GM18909 (cell line): ENCODE data around the gene TNFRSF11A.

Source experiments
- ATAC-seq: cut with Tn5 transposase; IDR thresholded peaks from one replicate; pipeline ENCODE4 v1.9.1; 2021; ENCODE audit warnings: mild to moderate bottlenecking; ENCODE audit not compliant: unreplicated experiment, poor library complexity

Gene TNFRSF11A

DNA sequence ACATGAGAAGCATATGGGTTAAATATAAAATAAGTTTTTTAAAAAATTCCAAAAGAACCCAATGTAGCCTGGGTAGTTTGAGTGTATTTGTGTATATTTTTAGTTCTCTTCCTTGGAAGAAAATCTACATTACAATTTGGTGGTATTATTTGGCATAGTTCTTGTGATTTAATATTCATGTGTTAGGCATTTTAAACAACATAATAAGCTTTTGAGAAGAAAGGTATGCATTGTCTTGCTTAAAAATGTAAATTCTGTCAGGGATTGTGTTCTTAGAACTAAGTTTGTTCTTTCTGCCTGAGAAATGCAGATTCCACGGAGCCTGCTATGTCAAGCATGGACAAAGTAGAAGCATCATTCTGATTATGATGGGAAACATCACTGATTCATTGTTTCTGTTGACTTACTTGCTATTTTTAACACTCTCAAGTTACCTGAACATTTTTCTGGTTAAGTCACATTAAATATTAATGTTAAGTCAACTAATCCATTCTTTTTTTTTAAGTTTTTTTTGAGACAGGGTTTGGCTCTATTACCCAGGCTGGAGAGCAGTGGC lies 49.4 kb downstream of the TNFRSF11A start:
- ATAC-seq = no peak

DNA sequence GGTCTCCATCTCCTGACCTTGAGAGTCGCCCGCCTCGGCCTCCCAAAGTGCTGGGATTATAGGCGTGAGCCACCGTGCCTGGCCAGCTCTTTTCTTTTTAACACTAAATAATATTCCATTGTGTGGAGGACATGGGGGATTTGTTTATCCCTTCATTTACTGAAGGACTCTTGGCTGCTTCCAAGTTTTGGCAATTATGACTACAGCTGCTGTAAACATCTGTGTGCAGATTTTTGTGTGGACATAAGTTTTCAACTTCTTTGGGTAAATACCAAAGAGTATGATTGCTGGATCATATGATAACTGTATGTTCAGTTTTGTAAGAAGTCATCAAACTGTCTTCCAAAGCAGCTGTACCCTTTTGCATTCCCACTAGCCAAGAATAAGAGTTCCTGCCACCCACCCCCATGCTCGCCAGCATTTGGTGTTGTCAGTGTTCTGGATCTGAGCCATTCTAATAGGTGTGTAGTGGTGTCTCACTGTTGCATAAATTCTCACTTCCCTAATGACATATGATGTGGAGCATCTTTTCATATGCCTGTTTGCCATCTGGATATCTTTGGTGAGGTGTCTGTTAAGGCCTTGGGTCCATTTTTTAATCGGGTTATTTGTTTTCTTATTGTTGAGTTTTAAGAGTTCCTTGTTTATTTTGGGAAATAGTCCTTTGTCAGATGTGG lies 52.2 kb downstream of the TNFRSF11A start:
- no peak for ATAC-seq

DNA sequence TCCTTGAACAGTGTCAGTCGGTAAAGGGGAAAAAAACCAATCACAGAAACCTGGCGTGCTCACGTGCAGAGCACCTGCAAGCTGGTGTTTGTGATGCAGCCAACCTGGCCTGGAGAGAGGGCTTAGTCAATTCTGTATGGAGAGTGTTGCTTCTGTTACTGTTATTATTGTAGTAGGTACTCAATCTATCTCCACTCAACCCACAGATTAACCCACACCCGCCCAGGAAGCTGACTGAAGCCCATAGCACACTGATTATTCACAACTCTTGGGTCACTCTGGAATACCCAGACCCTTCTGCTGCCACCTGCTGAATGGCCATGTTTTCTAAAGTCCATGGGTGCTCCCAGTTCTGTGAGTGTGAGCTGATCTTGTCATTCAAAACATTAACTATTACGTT lies 53.9 kb downstream of the TNFRSF11A start:
- ATAC-seq = no peak

DNA sequence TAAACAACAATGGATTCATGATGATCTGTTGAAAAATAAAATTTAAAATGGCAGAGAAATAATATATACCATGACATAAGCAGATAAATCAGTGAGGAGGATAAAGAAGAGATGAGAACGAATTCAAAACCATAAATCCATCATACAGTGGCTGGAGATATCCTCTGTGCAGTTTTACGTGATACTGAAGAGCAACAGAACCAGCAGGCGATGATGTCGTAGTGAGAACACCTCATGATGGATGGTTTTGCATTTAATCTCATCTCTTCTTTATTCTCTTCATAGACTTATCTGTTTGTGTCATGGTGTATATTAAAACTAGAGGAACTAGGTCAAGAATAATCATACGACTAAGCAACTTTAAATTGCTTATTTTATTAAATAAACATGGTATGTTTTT lies 56.3 kb downstream of the TNFRSF11A start:
- ATAC-seq = no peak

DNA sequence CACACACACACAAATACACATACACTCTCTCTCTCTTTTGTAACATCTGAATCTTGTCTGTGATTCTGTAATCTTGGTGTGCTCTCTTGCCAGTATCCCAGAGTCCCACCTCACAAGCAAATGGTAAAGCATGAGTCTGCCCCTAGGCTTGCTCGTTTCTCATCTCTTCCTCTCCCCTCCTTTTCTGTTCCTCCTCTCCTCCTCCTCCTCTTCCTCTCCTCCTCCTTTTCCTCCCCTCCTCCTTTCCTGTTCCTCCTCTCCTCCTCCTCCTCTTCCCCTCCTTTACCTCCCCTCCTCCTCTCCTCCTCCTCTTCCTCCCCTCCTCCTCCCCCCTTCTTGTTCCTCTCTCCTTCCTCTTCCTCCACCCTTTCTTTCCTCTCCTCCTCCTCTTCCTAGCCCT lies 59.0 kb downstream of the TNFRSF11A start:
- ATAC-seq = no peak

DNA sequence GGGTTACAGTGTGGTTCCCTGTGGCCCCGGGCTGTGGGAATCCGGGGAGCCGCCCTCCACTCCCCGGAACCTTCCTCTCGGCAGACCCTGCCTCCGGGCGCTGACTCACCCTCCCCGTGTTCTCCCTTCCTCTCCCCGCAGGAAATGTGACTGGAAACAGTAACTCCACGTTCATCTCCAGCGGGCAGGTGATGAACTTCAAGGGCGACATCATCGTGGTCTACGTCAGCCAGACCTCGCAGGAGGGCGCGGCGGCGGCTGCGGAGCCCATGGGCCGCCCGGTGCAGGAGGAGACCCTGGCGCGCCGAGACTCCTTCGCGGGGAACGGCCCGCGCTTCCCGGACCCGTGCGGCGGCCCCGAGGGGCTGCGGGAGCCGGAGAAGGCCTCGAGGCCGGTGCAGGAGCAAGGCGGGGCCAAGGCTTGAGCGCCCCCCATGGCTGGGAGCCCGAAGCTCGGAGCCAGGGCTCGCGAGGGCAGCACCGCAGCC lies 59.5 kb downstream of the TNFRSF11A start:
- no peak for ATAC-seq

DNA sequence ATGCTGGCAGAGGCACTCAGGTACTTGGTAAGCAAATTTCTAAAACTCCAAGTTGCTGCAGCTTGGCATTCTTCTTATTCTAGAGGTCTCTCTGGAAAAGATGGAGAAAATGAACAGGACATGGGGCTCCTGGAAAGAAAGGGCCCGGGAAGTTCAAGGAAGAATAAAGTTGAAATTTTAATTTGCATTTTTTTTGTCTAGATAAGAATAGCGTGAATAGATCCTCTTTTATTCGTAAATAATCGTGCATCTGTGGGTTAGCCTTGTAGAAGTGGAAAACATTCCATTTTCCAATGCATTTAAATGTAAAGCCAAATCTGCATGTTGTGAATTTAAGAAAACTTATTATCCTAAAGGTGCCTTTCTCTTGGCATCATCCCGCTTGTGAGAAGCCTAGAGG lies 61.0 kb downstream of the TNFRSF11A start:
- ATAC-seq = no peak

DNA sequence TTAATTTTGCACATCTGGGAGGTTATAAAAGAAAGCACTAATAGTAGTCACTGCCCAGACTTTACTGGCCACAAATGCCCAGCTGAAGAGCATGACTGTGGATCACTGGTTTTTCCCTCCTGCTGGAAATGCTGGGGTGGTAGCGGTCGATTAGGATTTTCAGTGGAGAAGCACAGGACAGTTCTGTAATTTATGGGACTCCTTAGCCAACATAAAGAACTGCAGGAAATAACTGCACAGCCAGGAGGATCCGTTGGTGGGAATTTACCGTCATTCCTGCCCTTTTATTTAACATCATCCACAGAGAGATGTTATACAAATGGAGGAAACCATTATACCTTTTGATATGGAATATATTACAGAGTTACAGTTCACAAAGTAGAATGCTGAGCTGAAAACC lies 61.5 kb downstream of the TNFRSF11A start:
- no peak for ATAC-seq

DNA sequence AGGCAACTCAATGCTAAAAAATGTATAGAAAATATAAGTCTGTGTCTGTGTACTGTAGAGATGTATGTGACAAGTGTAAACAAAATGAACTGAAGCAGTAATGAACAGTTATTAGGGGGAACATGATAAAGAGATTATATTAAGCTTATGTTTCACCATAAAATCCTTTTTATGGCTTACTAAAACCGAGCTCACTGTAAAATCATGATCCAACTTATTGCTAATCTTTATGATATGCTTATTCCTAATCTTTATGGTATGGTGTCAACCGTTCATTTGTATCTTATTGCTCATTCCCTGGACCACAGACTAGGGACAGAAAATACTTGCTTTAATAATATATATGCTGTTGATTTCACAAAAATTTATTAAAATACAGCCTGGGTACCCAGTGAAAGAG lies 62.1 kb downstream of the TNFRSF11A start:
- ATAC-seq = no peak

DNA sequence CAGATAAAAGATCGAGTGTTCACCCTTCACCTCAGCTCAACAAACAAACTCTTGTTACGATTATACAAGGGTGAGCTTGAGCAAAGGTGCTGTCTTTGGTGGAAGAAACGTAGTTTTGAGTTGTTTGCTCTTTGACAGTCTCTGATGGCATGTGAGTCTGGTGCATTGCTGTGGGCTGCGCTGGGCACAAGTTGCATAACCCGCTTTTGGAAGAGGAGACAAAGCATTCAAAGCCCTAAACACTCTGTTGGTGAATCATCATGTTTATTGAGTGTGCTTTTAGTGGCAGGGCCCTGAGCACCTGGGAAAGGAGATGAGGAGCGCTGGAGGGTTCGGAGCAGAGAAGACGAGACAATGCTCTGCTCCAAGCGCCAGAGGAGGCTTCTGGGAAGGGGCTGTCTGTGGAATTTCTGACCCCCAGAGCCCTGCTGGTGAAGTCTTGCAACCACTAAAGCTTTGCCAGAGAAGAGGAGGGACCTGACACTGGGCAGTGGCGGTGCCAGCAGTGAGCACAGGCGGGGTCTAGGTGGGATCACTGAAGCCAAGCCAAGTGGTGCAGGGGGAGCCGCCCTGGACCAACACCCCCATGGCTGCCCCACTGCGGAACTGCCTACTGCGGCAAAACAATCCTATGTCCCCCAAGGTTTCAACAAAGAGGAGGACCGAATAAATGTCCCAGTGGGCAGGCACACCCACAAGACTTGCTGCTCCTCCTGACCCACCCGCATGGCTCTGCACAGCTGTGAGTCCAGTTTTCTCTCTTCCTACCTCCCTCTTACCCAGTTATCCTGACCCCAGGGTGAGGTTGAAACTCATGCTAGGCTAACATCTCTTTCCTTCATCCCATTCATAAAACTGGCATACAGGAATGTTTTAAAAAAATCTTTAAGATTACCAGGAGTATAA lies 64.0 kb downstream of the TNFRSF11A start:
- ATAC-seq = no peak

DNA sequence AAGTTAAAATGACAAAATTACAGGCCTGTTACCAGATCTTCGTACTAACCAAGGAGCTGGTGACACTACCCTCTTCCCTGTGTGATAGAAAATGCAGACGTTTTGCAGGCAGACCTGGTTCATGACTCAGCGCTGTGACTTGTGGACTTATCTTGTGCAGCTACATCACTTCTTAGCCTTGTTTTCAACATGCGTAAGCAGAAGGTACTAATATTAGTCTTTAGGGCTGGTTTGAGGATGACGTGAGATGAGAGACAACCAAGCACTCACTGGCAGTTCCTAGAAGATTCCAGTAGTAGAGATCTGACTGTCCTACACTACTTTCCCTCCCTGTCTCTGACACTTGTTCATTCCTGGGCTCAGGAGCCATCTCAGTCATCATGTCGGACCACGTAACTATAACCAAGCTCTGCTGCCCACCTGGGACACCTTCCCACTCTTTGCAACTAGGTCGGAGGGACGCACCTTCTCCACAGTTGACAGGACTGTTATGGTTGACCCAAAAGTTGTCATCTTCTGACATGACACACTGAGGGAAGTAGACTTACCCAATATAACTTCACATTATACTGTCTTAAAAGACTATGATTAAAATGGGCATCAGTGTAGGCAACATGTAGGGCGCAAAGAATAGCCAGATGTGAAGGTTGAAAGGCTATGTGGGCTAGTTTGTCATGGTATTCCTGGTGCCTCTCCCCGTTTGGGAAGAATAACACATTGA lies 64.8 kb downstream of the TNFRSF11A start:
- no peak for ATAC-seq

DNA sequence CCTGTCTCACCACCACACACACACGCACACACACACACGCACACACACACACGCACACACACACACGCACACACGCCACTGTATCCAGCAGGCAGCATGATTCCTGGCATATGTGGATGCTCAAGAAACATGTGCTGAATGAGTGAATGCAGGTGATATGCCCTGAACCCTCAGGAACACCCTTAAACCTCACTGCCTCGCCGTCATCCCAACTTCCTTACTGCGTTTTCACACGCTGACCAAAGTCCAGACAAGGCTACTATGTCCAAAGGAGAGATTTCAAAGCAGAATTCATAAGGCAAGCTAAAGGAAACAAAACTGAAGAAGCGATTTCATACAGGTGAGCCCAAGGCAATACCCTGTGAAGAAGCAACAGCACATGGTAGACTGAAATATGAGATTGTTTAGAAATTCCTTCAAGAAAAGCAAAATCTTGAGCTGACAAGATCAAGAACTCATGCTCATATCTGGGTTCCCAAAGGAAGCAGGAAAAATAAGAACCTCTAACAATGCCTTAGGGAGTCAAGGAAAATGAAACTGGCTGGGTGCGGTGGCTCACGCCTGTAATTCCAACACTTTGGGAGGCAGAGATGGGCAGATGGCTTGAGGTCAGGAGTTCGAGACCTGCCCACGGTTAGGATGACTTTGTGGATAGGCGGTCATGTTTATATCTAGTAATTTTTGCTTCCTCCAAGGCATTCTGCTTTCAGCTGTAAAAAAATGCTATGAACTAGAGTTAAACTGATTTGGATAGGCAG lies 69.1 kb downstream of the TNFRSF11A start:
- no peak for ATAC-seq

DNA sequence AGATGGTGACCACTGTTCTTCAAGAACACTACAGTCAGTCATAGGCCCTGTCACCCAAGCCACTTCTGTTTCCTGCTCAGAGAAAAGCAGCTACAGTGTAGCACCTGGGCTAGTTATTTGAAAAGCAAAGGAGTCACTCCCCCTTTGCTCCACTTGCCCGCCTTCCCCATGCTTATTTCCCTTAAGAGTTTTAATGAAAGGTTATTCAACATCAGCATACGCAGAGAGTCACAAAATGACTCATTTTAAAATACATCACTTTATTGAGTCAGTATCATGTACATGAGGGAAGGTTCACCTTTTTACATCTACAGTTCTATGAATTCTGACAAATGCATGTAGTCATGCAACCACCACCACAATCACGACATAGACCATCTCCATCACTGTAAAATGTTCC lies 71.3 kb downstream of the TNFRSF11A start:
- ATAC-seq = no peak

DNA sequence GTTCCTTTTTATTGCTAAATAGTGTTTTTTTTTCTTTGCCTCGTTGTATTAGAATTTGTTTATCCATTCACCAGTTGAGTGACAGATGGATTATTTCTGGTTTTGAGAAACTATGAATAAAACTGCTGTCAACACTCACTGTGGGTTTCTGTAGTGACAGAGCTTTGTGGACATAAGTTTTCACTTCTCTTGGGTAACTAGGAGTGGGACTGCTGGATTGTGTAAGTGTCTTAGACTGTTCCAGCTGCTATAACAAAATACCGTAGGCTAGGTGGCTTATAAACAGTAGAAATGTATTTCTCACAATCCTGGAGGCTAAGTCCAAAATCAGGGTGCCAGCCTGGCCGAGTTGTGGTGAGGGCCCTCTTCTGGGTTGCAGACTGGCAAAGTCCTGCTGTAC lies 71.9 kb downstream of the TNFRSF11A start:
- no peak for ATAC-seq

DNA sequence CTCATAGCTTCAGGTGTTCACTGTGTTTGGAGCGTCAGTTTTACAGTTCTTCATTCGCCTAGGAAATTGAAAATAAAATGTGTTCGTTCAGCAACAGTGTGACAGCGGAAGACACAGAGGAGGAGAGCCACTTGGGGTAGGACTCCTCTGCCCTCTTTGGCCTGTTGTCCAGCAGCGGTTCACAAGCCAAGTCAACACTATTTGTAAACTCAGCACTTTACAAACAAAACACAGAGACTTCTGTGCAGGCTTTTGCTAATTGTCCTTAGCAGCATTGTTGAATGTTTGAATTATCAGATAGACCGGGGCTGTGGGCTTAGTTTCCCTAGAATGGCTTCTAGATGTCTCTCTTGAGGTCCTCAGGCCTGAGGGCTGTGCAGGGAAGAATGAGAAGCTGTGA lies 73.2 kb downstream of the TNFRSF11A start:
- ATAC-seq = no peak

DNA sequence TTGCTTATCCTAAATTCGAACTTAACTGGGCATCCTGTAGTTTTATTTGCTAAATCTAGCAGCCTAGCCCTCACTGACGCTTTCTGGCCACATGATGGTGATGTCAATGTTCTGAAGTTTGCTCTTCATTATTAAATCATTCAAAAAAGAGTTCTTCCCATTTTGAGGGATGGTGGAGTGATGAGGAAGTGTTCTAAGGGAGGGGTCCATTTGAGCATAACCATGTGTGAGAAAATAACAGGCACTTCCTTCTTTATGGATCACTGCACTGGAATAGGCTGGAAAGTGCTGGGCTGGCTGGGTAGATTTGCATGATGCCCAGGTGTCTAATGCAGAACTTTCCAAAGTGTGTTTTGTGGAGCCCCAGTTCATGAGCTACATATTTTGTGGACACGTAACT lies 74.2 kb downstream of the TNFRSF11A start:
- no peak for ATAC-seq

DNA sequence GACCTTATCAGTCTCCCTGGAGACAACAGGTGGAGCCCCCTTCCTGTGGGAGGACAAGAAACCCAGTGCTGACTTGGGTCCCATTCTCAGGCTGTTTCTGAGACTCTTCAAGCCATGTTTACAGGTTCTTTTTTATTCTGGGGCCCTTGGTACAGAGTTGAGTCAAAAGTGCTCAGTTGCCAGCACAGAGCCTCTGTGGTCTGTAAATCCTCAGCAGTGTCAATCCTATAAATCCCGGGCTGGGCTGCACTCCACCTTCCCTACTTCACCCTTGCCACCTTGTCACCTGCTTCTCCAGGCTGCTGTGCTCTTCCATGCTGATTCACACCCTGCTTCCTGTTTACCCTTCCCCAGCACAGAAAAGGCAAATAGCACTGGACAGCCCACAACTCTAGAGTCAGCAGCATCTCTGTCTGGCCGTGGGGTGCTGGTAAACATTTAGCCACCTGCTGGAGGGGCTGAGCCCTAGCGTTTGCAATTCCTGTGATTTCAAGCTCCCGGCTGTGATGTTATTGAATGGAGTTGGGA lies 74.7 kb downstream of the TNFRSF11A start:
- peak; percentile 61 for ATAC-seq

DNA sequence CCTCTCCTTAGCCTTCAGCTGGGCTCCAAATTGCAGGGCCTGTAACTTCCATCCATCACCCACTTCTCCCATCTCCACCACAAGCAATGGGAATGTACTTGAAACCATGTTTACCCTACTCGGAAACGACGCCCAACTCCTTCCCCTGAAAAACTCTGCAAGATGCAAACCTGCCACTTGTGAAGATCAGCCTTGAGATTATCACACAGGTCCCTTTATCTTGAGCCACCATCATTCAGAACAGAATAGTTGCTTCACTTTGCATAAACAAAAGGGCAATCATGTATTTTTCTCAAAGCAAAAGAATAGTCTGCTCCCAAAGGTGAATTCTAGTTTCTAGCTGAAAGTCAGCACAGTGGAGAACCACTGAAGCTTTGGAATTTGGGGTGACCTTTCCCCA lies 75.8 kb downstream of the TNFRSF11A start:
- ATAC-seq = no peak

DNA sequence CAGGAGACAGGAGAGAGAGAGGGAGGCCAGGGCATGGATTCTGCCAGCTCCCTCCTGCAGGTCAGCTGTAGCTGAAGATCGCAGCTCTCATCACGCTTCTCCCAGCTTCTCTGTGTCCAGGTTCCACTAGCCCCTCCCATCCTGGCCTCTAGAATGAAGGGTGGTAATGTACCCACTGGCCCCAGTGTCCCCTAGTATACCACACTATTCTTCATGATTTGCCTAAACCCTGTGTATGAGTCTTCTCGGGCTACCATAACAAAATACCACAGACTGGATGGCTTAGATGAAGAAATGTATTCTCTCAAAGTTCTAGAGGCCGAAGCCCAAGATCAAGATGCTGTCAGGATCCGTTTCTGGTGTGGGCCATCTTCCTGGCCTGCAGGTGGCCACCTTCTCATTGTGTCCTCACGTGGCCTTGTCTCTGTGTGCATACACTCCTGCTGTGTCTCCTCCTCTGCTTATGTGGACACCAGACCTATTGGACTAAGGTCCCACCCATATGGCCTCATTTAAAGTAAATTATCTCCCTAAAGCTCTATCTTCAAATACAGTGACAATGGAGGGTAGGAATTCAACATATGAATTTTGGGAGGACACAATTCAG lies 77.3 kb downstream of the TNFRSF11A start:
- no peak for ATAC-seq
